ENCODE measurements around the gene OPHN1.

GRCh38 chrX:68252664-68253063 is 180.6 kb downstream of the OPHN1 start:
- TF ChIP-seq CTCF (conservative IDR thresholded peaks at IDR 0.05) (no peak), ZFX (IDR thresholded peaks at IDR 0.05) (no peak)

Measured in C4-2B (cell line).